ENCODE measurements around the gene GNPDA1.

Gene GNPDA1

GRCh38 chr5:141952020-141952419 lies 60.8 kb downstream of the GNPDA1 start:
- Histone ChIP-seq H3K4me3 (ENCODE audit: low read depth, low read length) (no peak overlapping the region), H3K27ac (ENCODE audit: low read depth, low read length) (no peak overlapping the region), H3K27me3 (ENCODE audit: control insufficient read depth, insufficient read depth, low read length) (no peaks in the 10 kb centered on the region)

GRCh38 chr5:141951332-141951781 lies 61.5 kb downstream of the GNPDA1 start:
- Histone ChIP-seq H3K9ac (ENCODE audit: low read length) (no peak overlapping the region), H3K4me1 (ENCODE audit: control insufficient read depth, insufficient read depth, low read length) (peaks cover 5% of the 10 kb centered on the region), H3K36me3 (ENCODE audit: control insufficient read depth, insufficient read depth, low read length) (no peaks in the 10 kb centered on the region), H3K9me3 (ENCODE audit: control insufficient read depth, insufficient read depth, low read depth, low read length) (no peaks in the 10 kb centered on the region), H3K27me3 (ENCODE audit: control insufficient read depth, insufficient read depth, low read length) (no peaks in the 10 kb centered on the region), H3K27ac (ENCODE audit: low read depth, low read length) (no peak overlapping the region), H3K4me3 (ENCODE audit: low read depth, low read length) (no peak overlapping the region)

More at GRCh38 chr5:141952020-141952419, 60.8 kb downstream of the GNPDA1 start:
- no peaks in the 10 kb centered on the region for H3K9me3 ChIP-seq (ENCODE audit: control insufficient read depth, insufficient read depth, low read depth, low read length)
- H3K9ac ChIP-seq (ENCODE audit: low read length) = no peak overlapping the region
- no peaks in the 10 kb centered on the region for H3K36me3 ChIP-seq (ENCODE audit: control insufficient read depth, insufficient read depth, low read length)
- peaks cover 5% of the 10 kb centered on the region for H3K4me1 ChIP-seq (ENCODE audit: control insufficient read depth, insufficient read depth, low read length)

Measured in HUES6 (cell line).